DOHH2 (cell line): Measurements from ENCODE around the gene TMEM266.

Experiments used
- CTCF ChIP-seq: fragments of 200-600 bp; sonication (generic); IDR thresholded peaks from one replicate; pipeline ENCODE4 v1.5.1; 2014; ENCODE audit warnings: antibody characterized with exemption, mild to moderate bottlenecking, low read depth, low read length; ENCODE audit not compliant: poor library complexity, severe bottlenecking
- EZH2phosphoT487 ChIP-seq: fragments of 200-600 bp; sonication (generic); IDR thresholded peaks from 2 replicates; pipeline ENCODE4 v1.6.1; 2017; ENCODE audit warnings: borderline replicate concordance, mild to moderate bottlenecking, antibody characterized with exemption, low read length, moderate library complexity, mixed read lengths

GRCh38 chr15:76153241-76154197 lies 93.7 kb downstream of the TMEM266 start:
- TF ChIP-seq CTCF (no peak), EZH2phosphoT487 (no peak)
